WI38 (cell line): Measurements from ENCODE around the gene STK11.

Source experiments
- H3K4me3 ChIP-seq: 2 replicates; pipeline ENCODE4 v1.5.1; 2011; ENCODE audit warnings: low read depth, mild to moderate bottlenecking, control low read depth, low read length
- TF ChIP-seq, protein P1 (sequence below): IDR thresholded peaks from 2 replicates; pipeline ENCODE4 v1.5.1; 2012; ENCODE audit warnings: low read depth, mild to moderate bottlenecking, control low read depth, low read length

Gene STK11

DNA sequence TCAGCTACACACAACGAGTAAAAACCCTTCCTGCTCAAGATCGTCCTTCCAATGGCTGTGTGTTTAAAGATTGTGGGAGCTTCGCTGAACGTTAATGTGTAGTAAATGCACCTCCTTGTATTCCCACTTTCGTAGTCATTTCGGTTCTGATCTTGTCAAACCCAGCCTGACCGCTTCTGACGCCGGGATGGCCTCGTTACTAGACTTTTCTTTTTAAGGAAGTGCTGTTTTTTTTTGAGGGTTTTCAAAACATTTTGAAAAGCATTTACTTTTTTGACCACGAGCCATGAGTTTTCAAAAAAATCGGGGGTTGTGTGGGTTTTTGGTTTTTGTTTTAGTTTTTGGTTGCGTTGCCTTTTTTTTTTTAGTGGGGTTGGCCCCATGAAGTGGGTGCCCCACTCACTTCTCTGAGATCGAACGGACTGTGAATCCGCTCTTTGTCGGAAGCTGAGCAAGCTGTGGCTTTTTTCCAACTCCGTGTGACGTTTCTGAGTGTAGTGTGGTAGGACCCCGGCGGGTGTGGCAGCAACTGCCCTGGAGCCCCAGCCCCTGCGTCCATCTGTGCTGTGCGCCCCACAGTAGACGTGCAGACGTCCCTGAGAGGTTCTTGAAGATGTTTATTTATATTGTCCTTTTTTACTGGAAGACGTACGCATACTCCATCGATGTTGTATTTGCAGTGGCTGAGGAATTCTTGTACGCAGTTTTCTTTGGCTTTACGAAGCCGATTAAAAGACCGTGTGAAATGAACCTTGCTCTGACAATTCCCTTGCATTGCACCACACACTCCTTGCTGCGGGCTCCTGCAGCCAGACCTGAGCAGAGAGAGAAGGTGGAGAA is 67.1 kb downstream of the STK11 start:
- H3K4me3 ChIP-seq: no peak overlapping the region
- TF ChIP-seq, protein P1, sequence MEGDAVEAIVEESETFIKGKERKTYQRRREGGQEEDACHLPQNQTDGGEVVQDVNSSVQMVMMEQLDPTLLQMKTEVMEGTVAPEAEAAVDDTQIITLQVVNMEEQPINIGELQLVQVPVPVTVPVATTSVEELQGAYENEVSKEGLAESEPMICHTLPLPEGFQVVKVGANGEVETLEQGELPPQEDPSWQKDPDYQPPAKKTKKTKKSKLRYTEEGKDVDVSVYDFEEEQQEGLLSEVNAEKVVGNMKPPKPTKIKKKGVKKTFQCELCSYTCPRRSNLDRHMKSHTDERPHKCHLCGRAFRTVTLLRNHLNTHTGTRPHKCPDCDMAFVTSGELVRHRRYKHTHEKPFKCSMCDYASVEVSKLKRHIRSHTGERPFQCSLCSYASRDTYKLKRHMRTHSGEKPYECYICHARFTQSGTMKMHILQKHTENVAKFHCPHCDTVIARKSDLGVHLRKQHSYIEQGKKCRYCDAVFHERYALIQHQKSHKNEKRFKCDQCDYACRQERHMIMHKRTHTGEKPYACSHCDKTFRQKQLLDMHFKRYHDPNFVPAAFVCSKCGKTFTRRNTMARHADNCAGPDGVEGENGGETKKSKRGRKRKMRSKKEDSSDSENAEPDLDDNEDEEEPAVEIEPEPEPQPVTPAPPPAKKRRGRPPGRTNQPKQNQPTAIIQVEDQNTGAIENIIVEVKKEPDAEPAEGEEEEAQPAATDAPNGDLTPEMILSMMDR: no peak

- TF ChIP-seq, protein P1: no peak
- no peak overlapping the region for H3K4me3 ChIP-seq
Measured at GRCh38 chr19:1273263-1274041, 67.9 kb downstream of the STK11 start.

GRCh38 chr19:1274081-1274851 is 68.7 kb downstream of the STK11 start:
- TF ChIP-seq, protein P1: no peak
- H3K4me3 ChIP-seq: no peak overlapping the region

GRCh38 chr19:1274852-1275259 is 69.3 kb downstream of the STK11 start:
- TF ChIP-seq, protein P1: no peak
- H3K4me3 ChIP-seq: peak overlapping the region; percentile 66

GRCh38 chr19:1275260-1275975 is 69.8 kb downstream of the STK11 start, which contains the start of gene FAM174C:
FAM174C (plus strand) TSS chr19:1275530; CDS start chr19:1275550, 20 bp downstream.
- TF ChIP-seq, protein P1: no peak
- H3K4me3 ChIP-seq: peak within 1 kb of the TSS; percentile 66

DNA sequence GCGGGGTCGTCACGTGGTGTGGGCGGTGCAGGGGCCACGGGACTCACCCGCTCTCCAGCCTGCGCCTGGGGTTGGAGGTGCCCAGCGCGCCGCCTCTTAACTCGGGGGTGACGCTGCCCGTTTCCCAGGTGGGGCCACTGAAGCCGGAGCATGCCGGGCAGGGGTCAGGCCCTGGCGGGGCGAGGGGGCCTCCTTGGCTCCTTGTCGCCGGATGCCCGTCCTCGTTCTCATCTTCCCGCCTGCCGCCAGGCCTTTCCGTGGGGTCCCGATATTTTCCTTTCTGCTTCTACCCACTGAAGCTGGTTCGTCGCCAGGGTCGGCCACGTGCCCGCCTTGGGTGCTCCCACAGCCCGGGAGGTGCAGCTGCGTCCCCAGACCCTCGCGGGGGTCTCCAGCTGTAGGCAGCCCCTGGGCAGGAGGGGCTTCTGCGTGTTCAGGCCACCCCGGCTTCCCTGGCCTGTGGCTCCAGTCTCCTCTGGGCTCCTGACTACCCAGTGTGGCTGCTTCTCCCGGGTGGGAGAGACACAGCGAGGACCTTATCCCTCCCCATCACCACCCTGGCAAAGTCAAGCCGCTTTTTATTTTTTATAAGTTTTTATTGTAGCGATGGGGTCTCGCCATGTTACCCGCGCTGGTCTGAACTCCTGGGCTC is 70.5 kb downstream of the STK11 start:
- peak overlapping the region; percentile 66 for H3K4me3 ChIP-seq
- TF ChIP-seq, protein P1: no peak
